GM18858 (cell line): ENCODE measurements around the gene TAX1BP3.

Experiments
- ATAC-seq: cut with Tn5 transposase; IDR thresholded peaks from one replicate; pipeline ENCODE4 v1.9.1; 2021; ENCODE audit not compliant: unreplicated experiment

TAX1BP3 gene

DNA sequence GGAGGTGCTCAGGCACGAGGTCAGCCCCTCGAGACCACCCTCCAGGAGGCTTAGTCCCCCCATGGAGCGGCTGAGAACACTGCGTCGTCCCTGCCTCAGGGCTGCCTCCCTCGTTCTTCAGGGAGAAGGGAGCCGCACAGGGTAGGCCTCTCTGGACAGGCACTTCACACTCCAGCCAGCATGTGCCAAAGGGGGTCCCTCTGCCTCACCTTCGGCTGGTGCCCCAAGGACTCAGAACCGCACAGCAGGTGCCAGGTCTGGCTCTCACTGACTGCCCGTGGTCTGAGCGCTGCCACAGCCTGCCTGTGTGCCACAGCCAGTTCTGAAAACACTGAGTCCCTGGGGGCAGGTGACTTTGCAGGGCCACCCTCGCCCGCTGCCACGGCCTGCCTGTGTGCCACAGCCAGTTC is 20.5 kb upstream of the TAX1BP3 start:
- no peak for ATAC-seq

GRCh38 chr17:3688027-3688553 is 19.7 kb upstream of the TAX1BP3 start:
- ATAC-seq, result no peak

GRCh38 chr17:3685174-3685573 is 16.8 kb upstream of the TAX1BP3 start:
- ATAC-seq, result no peak

DNA sequence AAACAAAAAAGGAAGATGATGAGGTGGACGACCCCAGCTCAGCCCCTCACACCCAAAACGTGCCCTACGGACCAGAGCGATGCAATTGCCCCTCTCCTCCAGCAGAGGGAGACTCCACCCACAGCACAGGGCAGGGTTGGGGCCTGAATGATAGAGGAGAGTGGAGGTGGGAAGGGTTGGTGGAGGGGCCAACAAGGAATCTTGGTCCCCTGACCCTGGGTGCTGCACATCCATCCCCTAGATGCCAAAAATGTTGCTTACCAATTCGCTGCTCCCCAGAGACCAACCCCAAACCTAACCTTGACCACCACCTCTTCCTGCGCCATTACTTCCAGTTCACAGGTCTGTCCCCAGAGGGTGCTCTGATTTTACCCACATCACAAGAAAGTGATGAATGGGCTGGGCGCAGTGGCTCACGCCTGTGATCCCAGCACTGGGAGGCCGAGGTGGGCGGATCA is 14.7 kb upstream of the TAX1BP3 start:
- no peak for ATAC-seq

- ATAC-seq, result no peak
These were observed 13.7 kb upstream of the TAX1BP3 start for GRCh38 chr17:3682033-3682432.

DNA sequence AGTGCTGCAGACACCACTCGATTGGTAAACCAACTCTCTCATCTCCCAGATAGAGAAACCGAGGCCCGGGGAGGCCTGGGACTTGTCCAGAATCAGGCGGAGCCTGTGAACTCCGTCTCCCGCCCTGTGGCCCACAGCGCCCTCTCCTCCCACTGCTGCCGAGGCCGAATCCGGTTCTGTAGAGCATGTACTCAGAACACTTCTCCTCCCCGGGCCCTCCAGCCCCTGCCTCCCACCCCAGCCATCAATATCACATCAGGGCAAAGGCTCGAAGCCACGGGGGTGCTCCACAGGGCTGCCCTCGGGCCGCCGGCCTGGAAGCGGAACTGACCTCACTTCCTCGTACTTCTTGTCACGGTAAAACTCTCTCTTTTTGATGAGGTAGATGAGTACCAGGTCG is 13.2 kb upstream of the TAX1BP3 start:
- no peak for ATAC-seq

DNA sequence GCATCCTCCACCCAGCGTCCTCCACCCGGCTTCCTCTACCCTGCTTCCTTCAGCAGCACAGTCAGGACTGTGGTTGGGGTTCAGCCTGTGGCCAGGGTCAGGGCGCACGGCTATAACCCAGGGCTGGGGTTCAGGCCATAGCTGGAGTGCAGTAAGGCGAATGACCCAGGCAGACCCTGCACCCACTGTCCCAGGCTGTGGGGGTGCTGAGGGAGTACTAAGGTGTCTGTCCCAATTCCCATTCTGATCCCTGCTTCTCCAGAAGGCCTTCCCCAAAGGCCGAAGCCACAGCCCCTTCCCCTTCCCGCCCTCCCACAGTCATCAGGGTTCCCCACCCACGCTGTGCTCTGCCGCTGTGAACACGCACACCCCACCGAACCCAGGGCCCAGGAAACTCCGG is 12.7 kb upstream of the TAX1BP3 start:
- ATAC-seq, result no peak

- ATAC-seq, result no peak
These were observed 11.3 kb upstream of the TAX1BP3 start for GRCh38 chr17:3679531-3680126.

DNA sequence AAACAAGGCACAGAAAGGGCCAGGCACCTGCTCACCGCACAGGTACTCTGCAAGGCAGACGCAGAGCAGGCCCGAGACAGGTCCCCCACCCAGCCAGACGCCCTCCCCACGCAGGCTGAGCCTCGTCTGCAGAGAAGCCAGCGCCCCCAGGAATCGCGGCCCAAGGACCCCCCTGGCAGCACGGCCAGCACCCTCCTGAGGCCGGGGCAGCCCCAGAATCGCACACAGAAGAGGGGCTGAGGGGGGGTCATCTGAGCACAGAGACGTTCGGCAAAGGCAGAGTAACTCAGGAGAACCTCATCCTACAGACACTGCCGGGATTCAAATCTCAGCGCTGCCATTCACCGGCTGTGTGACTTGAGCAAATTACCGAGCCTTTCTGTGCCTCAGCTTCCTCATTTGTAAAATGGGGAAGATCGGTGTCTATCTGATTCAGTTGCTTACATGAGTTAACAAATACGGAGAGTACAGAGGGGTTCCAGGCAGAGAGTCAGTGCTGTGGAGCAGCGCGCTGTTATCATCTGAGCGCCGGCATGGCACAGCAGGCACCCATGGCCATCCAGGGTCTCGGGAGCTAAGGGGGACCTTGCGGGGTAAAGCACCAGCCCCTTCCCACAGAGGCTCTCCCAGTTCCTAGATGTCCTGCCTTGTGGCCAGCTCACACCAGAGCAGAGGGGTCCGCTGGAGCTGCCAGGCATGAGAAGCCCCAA is 10.6 kb upstream of the TAX1BP3 start:
- ATAC-seq, result no peak

GRCh38 chr17:3678095-3678820 is 9.9 kb upstream of the TAX1BP3 start:
- ATAC-seq, result no peak

GRCh38 chr17:3675886-3676285 is 7.5 kb upstream of the TAX1BP3 start:
- ATAC-seq, result no peak

DNA sequence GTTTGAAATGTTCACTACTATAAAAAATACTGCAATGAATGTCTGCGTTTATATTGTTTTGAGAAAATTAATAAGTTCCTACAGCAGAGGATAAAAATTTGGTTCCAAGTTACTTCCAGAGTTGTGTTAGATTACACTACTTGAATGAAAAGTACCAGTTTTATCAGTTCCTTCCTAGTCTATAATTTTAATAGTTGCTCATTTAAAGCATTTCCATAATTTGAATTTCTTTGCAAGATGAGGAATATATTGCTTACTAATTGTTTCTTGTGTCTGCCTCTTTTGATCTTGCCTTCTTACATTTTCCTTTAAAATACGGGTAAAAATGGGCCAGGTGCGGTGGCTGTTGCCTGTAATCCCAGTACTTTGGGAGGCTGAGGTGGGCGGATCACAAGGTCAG is 4.2 kb upstream of the TAX1BP3 start:
- no peak for ATAC-seq

- no peak for ATAC-seq
These were observed 1.2 kb upstream of the TAX1BP3 start for GRCh38 chr17:3669548-3669947.

- no peak for ATAC-seq
These were observed 638 bp upstream of the TAX1BP3 start for GRCh38 chr17:3669085-3669347.

GRCh38 chr17:3667366-3668278 is 756 bp downstream of the TAX1BP3 start:
- no peak for ATAC-seq

DNA sequence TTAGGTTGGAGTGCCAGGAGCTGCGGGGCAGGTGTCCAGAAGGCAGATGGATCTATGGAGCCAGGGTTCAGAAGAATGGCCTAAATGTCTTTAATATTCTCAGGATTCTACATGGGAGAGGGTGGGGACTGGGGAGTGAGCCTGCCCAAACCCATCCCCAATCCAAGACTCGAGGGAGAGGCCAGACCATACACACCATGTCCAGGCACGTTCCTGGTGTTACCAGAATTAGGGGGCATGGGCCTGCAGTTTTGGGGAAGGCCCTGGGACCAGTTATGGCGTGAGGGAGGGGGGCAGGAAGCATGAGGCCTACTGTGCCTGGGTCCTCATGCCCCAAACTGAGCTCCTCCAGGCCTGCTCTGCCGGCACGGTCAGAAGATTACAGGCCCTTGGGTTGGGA is 1.9 kb downstream of the TAX1BP3 start:
- no peak for ATAC-seq

- no peak for ATAC-seq
These were observed 2.5 kb downstream of the TAX1BP3 start for GRCh38 chr17:3665834-3666233.

DNA sequence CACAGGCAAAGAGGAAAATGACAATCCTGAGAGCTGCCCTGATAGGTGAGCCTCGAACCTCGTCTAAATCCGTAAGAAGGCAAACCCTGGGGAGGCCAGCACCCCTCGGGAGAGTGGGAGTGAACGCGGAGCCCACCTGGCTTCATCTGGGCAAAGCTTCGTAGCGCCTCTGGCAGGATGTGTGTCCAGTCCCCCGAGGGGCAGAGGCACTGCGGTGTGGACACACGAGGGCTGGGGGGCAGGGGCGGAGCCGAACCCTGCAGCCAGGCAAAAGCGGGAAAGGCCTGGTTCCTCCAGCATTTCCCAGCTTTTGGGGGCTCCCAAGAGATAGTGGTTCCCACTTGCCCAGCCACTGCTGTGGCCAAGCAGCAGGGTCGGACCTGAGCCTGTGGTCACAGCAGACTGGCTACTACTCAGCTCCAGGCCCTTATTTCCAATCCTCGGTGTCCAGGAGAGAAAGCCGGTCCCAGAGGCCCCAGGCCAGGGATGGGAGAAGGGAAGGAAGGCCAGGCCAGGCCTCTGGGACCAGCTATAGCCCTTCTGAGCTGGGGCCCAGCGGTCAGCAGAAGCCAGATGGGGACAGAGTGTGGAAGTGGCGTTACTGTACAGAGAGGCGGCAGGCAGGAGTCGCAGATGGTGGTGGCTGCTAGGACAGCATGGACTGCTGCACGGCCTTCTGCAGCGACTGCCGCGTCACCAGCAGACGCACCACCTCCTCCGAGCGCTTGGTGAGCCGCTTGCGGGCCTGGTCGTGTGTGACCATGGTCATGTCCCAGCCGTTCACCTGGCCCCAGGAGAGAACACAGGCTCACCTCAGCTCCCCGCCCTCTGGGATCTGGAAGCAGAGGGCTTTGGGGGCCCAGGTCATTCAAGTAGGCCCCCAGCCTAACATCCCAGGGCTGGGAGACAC is 5.0 kb downstream of the TAX1BP3 start:
- ATAC-seq, result no peak

GRCh38 chr17:3660311-3660891 is 8.0 kb downstream of the TAX1BP3 start:
- no peak for ATAC-seq
